ENCODE data around the gene CFAP90. TPM values are rescaled to one million over a fixed set of nuclear protein-coding genes. Genes with fewer than 3 reads are reported as not detected.

Gene CFAP90
- total RNA-seq, 2 donors from 2014 or later: not detected

DNA sequence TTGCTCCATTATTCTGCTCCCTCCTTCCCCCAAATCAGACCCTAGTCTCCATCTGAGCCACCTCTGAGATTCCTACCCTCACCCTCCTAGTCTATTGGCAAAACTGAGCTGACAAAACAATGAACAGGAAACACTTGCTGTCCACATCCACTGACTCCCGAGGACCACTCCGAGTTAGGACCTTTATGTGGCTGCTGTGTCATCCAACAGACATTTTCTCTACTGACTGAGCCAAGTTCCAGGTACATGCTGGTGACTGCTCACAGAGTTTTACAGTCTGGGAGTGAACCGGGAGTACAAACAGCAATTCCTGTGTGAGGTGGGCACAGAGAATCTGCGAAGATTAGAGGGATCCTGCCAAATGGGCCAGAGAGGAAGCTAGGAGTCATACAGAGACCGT is 39.2 kb downstream of the CFAP90 start:
- TF ChIP-seq CTCF (IDR thresholded peaks at IDR 0.05): no peak
- H3K36me3 ChIP-seq: no peaks in the 10 kb centered on the region
- H3K9me3 ChIP-seq: no peaks in the 10 kb centered on the region
- no peak for DNase-seq (ENCODE audit: low spot score)
- H3K27ac ChIP-seq: no peak overlapping the region
- H3K27me3 ChIP-seq: no peaks in the 10 kb centered on the region
- H3K4me1 ChIP-seq: peaks cover 0 to 7% of the 10 kb centered on the region in 2 donors
- no peak overlapping the region for H3K4me3 ChIP-seq

DNA sequence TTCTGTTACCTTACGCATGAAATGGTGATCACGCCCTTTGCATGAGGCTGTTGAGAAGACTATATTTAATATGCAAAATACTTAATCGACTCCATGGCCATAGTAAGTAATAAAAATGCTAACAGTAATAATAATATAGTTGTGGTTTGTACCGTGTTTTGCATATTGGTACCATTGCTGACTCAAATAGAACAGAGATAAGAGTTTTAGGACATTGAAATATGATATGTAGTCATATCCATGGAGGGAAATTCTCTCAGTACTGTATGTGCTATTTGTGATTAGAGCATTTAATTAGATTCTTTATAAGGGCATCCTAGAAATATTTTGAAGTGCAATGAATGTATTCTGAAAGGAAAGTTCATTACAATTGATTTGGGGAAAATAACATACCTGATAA is 41.9 kb downstream of the CFAP90 start:
- H3K27me3 ChIP-seq: no peaks in the 10 kb centered on the region
- H3K36me3 ChIP-seq: no peaks in the 10 kb centered on the region
- H3K27ac ChIP-seq: no peak overlapping the region
- DNase-seq (ENCODE audit: low spot score): no peak
- H3K4me1 ChIP-seq: no peaks in the 10 kb centered on the region
- H3K4me3 ChIP-seq: no peak overlapping the region
- no peaks in the 10 kb centered on the region for H3K9me3 ChIP-seq
- no peak for TF ChIP-seq CTCF (IDR thresholded peaks at IDR 0.05)

GRCh38 chr5:7805379-7805778 is 45.6 kb downstream of the CFAP90 start:
- Histone ChIP-seq H3K4me1 (no peaks in the 10 kb centered on the region), H3K36me3 (no peaks in the 10 kb centered on the region), H3K9me3 (no peaks in the 10 kb centered on the region), H3K27ac (no peak overlapping the region), H3K27me3 (no peaks in the 10 kb centered on the region), H3K4me3 (no peak overlapping the region)
- peak in 1 of 2 donors; percentile 14 for TF ChIP-seq CTCF (IDR thresholded peaks at IDR 0.05)
- no peak for DNase-seq (ENCODE audit: low spot score)

GRCh38 chr5:7803937-7804336 is 47.0 kb downstream of the CFAP90 start:
- H3K27ac ChIP-seq: no peak overlapping the region
- no peaks in the 10 kb centered on the region for H3K9me3 ChIP-seq
- TF ChIP-seq CTCF (IDR thresholded peaks at IDR 0.05): no peak
- H3K4me3 ChIP-seq: no peak overlapping the region
- H3K4me1 ChIP-seq: no peaks in the 10 kb centered on the region
- no peaks in the 10 kb centered on the region for H3K36me3 ChIP-seq
- no peak for DNase-seq (ENCODE audit: low spot score)
- no peaks in the 10 kb centered on the region for H3K27me3 ChIP-seq

GRCh38 chr5:7802855-7803254 is 48.1 kb downstream of the CFAP90 start:
- Histone ChIP-seq H3K4me3 (no peak overlapping the region), H3K27me3 (no peaks in the 10 kb centered on the region), H3K36me3 (no peaks in the 10 kb centered on the region), H3K9me3 (no peaks in the 10 kb centered on the region), H3K4me1 (no peaks in the 10 kb centered on the region), H3K27ac (no peak overlapping the region)
- no peak for TF ChIP-seq CTCF (IDR thresholded peaks at IDR 0.05)
- DNase-seq (ENCODE audit: low spot score): no peak

DNA sequence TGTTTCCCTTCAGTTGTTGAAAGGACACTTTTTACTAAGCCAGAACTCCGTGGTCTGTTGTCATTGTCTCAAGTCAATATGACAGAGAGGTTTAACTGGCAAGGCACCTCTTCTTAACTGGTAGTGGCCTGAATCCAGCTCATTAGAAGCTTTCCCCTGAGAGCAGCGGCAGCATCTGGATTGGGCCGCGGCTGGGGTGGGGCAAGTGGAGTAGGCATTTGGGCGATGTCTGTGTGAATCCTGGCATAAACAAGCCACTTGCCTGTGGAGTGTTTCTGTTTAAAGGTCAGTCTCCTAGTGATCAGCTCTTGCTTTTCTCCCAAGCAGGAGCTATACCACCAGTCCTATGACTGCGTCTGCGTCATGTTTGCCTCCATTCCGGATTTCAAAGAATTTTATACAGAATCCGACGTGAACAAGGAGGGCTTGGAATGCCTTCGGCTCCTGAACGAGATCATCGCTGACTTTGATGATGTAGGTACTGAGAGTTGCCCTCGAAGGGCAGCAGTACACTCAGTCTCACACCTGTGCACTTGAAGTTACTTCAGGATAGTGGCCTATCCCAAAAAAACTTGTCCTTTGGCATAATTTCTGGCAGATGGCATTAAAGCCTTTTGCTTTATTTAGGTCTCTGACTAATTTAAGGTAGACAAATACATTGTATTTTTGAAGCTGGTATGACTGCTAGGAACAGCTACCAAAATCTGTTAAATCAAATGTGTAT is 48.9 kb downstream of the CFAP90 start:
- no peak overlapping the region for H3K4me3 ChIP-seq
- H3K4me1 ChIP-seq: no peaks in the 10 kb centered on the region
- H3K36me3 ChIP-seq: no peaks in the 10 kb centered on the region
- DNase-seq (ENCODE audit: low spot score): no peak
- no peak overlapping the region for H3K27ac ChIP-seq
- no peaks in the 10 kb centered on the region for H3K27me3 ChIP-seq
- TF ChIP-seq CTCF (IDR thresholded peaks at IDR 0.05): no peak
- H3K9me3 ChIP-seq: no peaks in the 10 kb centered on the region

Data from right atrium auricular region (tissue), 2 donors.